ENCODE data around the gene DNAH1.
"Not testable (repeated sequence)": the region's sequence is repeated elsewhere in the genome, so short reads cannot be mapped to it uniquely, and the experiment has no call there.

Gene DNAH1

GRCh38 chr3:52315977-52316764 is at the start of gene DNAH1:
Gene DNAH1 (plus strand): TSS chr3:52316319. CDS start chr3:52322443, 6,124 bp downstream.
- no peak for DNase-seq

GRCh38 chr3:52268036-52268435 is 48.1 kb upstream of the DNAH1 start:
- DNase-seq: no peak

- DNase-seq: no peak
Measured at GRCh38 chr3:52269776-52270175, 46.3 kb upstream of the DNAH1 start.

DNA sequence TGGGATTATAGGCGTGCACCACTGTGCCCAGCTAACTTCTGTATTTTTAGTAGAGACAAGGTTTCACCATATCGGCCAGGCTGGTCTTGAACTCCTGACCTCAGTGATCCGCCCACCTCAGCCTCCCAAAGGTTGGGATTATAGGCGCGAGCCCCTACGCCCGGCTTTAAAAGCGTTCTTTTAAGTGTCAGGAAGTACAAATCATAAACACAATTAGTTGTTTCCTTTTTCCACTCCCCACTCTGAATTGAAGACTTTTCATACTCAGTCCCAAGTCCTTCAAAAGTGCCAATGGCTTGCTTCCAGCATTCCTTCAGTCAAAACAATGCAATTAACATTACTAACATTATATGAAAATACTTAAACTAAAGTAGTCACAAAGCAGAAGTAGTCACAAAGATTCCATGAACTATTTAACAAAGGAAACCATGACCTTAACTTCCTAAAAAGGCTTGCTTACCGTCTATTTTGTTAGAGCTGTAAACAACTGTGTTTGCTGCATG is 45.8 kb upstream of the DNAH1 start:
- DNase-seq: no peak

DNA sequence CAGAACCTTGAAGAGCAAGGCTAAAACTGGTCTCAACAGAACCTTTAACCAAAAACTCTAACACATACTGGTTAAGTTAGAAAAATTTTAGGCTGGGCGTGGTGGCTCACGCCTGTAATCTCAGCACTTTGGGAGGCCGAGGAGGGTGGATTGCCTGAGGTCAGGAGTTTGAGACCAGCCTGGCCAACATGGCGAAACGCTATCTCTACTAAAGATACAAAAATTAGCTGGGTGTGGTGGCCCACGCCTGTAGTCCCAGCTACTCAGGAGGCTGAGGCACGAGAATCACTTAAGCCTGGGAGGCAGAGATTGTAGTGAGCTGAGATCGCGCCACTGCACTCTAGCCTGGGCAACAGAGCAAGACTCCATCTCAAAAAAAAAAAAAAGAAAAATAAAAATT is 43.9 kb upstream of the DNAH1 start:
- not testable (repeated sequence) for DNase-seq

- no peak for DNase-seq
Measured at GRCh38 chr3:52272831-52273230, 43.3 kb upstream of the DNAH1 start.

GRCh38 chr3:52274781-52275180 is 41.3 kb upstream of the DNAH1 start:
- DNase-seq: not testable (repeated sequence)

- DNase-seq: peak; percentile 12
Measured at GRCh38 chr3:52277071-52277964, 38.8 kb upstream of the DNAH1 start.

DNA sequence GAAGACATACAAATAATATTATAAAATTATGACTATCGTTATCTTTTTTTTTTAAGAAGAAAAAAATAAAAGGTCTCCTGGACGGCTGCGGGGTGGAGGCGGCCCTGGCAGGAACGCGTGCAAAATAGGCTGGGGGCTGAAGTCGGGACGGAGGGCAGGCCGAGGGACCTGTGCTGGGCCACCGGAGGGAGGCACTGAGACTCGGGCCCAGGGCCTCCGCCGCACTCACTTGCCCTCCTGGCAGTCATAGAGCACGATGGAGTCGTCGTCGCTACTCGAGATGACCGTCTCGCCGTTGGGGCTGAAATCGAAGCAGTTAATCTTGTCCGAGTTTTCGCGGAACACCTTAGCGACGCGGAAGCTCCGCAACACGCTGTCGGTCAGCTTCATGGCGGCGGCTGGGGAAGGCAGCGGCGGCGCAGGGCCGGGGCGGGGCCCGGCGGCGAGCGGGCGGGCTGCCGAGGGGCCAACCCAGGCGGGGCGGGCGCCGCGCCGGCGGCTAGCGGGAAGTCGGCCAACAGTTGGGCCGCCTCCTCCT is 38.1 kb upstream of the DNAH1 start:
- DNase-seq: peak; percentile 33

- DNase-seq: peak; percentile 63
Measured at GRCh38 chr3:52278510-52279069, 37.5 kb upstream of the DNAH1 start, which contains the start of gene WDR82. Gene WDR82 (minus strand): TSS chr3:52278649. CDS start chr3:52278361, 288 bp downstream.

DNA sequence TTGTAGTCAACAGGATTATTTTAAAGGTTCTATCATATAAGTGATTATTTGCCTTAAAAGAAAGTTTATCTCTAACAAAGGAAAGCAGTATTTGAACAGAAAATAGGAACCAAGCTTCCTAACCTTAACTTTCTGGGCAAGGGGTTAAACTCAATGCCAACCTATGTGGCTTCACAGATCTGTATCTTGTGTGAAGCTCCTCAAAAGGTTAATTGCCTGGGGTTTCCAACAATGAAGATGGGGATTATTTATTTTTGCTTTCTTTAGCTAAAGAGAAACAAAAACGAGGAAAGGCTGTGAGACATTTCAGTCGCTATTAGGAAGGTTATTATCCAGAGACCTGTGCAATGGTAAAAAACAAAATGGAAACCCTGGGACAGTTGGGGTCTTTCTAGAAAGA is 36.5 kb upstream of the DNAH1 start:
- DNase-seq: no peak

DNA sequence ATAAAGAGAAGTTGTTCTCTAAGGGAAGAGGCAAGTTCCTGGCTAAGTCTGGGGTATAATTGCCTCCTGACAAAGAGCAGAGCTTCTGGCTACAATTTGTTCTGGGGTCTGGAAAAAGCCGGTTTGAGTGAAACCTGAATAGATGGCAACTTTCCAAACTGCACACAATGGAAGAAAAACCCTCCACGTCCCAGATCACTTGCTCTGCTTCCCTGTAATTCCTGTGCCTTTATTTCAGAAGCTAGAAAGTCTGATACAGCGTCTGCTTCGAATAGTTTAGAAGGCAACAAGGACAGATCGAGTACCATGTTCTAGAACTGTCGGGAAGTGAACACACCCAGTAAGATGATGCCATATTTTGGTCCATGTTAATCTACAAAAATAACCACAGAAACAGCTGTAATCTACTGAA is 36.1 kb upstream of the DNAH1 start:
- DNase-seq: no peak

GRCh38 chr3:52281981-52282801 is 33.9 kb upstream of the DNAH1 start:
- DNase-seq: no peak

- DNase-seq: no peak
Measured at GRCh38 chr3:52283306-52283705, 32.8 kb upstream of the DNAH1 start.

- not testable (repeated sequence) for DNase-seq
Measured at GRCh38 chr3:52284051-52284450, 32.1 kb upstream of the DNAH1 start.

DNA sequence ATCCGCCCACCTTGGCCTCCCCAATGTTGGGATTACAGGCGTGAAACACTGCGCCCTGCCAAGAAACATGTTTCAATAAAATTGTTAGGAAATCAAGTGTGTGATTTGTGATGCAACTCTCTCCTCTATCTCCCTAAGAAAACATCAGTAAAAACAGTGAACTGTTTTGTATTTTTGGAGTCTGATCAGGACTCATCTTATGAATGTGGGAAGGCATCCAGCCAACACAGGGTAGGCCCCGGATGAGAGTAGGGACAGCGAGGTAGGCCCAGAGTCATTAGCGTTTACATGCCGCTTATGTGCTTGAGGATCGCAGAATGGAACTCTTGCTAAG is 29.4 kb upstream of the DNAH1 start:
- no peak for DNase-seq

GRCh38 chr3:52288674-52289073 is 27.4 kb upstream of the DNAH1 start:
- DNase-seq: no peak

DNA sequence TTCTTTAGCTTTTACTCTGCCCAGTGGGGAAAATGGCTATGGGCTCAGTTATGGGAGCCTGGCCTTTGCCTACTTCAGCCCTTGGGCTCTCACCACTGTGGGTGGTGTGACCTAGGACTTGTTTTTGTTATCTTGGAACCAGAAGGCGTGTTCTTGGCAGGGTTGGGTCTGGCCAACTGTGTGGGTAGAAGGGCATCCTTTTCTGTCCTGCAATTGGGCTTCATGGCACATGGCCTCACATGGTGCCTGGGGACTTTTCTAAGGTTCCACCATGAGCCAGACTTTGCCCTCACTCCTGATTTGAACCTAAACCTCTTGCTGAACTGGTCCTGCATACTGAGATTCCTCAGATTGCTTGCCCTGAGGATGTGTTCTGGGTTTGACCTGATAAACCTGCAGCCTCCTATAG is 26.8 kb upstream of the DNAH1 start:
- DNase-seq: no peak

GRCh38 chr3:52289747-52290595 is 26.1 kb upstream of the DNAH1 start:
- DNase-seq: no peak

DNA sequence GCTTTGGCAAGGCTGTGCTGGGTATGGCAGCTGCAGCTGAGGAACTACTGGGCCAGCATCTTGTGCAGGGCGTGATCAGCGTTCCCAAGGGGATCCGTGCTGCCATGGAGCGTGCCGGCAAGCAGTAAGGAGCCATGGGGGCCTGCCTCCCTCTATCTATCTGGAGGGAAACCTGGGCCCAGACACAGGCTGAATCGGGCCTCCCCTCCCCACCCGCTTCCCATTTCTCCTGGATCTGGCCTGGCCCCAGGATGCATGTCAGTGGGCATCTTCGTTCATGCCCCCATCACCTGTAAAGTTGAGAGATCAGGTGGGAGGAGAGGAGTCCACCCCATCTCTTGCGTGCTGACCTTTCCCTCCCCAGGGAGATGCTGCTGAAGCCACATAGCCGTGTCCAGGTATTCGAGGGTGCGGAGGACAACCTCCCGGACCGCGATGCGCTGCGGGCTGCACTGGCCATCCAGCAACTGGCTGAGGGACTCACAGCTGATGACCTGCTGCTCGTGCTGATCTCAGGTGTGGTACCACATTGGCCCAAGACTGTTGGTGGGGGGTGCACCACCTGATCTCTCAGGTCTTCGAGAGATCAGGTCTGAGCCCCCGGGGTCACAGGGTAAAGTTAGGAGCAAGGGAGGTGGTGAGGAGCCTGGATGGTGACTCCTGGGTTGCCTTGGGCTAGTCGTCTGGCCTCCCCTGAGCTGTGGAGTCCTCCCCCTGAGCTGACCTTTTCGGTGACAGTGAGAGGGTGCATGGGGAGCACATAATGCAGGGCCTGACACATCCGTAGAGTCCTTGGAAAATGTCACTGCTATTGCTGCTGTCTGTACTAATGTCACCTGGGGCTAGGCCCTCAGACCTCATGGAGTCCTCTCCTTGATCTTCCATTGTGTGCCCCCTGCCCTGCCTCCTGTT is 25.3 kb upstream of the DNAH1 start:
- DNase-seq: no peak

Measured in NCI-H510A treated with DMSO at 0.1 percent for 48 hours (cell line).